M059J (cell line): ENCODE results near the gene WNT3. TPM values are rescaled to one million over a fixed set of nuclear protein-coding genes. Genes with fewer than 3 reads are reported as not detected.
"Not testable (repeated sequence)": the region's sequence is repeated elsewhere in the genome, so short reads cannot be mapped to it uniquely, and the experiment has no call there.

Source experiments
- DNase-seq: peaks from one replicate; pipeline ENCODE4 v3.0.0-alpha.2; 2012; ENCODE audit warnings: low read depth
- total RNA-seq: library from RNA; depleted of rRNA; stranded (reverse); fragments of >200 nt; shearing (Covaris generic); gene quantifications from 2 replicates; pipeline ENCODE4 v1.2.3, GENCODE V29; 2014

WNT3 gene
- total RNA-seq, 1 experiment from 2014 or later = 5.0 TPM

DNA sequence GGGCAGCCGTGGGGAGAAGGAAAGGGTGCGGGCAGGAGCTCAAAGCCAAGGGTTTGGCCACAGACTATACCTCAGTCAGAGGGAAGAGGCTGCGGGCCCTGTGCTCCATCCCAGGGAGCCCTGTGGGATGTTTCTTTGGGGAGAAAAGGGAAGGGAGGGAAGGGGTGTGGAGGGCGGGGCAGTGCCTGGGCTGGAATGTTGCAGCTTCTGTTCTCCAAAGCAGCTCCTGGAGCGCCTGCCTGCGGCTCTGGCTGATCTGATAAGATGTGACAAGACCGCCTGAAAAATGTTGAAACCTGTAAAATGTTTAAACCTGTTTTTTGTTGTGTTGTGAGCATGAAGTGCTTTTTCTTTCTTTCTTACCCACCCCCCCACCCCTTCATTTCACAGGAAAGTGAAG, 32.8 kb downstream of the WNT3 start:
- no peak for DNase-seq

DNA sequence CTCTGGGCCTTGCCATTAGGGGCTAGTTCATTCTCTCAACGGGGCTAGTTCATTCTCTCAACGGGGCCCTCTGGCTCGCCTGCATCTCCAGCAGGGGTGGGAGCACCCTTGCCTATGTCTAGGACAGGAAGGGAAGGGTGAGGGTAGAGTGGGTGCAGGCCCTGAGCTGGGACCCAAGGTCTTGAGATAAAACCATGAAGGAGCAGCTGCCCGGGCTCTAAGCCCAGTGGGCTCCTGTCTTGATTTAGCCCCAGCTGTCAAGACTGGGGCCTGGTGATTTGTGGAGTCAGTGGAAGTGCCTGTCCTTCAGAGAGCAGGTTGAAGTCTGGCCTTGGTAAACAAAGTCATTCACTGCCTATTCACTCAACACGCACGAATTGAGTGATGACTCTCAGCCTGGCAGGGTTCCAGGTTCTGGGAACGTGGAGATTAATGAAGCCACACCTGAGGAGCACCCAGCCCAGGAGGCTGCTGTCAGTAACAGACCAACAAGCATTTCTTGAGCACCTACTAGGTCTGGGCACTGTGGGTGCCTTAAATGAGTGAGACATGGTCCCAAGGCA, 35.4 kb downstream of the WNT3 start:
- DNase-seq = no peak

DNA sequence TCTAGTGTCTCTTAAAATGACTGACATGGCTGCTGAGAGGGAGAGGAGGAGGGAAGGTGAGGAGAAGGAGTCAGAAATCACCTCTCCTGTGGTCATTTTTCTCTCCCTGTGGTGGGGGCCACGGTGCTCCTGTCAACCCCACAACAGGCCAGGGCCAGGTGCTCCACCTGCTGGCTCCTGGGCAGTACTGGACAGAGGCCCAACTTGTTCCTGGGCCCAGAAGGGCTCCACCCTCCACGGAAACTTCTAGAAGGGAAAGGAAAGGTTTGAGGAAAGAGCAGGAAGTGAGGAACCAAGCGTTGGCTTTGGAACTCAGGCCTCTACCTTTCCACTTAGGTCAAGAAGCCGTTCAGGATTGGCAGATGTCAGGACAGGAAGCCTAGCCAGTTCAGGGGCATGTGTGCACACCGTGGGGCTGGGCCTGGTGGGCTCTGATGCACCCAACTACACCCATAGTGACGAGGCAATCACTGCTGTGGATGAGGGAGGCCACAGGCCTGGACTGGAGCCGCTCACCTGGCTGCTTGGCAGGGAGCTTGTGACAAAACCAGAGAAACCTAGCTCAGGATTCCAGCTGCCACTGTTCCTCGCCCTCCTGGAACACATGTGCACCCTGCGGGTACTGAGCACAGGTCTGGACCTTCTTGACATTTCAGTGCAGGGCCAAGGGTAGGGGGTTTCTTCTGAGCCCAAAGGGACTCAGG, 36.1 kb downstream of the WNT3 start:
- peak; percentile 64 for DNase-seq

DNA sequence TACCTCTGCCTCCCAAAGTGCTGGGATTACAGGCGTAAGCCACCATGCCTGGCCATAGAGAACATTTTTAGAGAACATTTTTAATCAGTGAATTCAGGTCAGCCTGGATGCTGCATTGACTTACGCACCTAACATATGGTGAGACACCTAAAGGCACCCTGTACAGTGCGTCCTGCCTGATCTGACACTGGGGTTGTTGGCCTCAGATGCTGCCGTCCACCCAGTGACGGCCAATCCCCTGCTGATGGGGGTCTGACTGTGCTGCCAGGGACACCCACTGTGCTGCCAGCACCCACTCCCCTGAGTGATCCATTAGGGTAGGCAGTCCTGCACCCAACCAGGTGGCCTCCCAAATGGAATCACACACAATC, 38.5 kb downstream of the WNT3 start:
- no peak for DNase-seq

DNA sequence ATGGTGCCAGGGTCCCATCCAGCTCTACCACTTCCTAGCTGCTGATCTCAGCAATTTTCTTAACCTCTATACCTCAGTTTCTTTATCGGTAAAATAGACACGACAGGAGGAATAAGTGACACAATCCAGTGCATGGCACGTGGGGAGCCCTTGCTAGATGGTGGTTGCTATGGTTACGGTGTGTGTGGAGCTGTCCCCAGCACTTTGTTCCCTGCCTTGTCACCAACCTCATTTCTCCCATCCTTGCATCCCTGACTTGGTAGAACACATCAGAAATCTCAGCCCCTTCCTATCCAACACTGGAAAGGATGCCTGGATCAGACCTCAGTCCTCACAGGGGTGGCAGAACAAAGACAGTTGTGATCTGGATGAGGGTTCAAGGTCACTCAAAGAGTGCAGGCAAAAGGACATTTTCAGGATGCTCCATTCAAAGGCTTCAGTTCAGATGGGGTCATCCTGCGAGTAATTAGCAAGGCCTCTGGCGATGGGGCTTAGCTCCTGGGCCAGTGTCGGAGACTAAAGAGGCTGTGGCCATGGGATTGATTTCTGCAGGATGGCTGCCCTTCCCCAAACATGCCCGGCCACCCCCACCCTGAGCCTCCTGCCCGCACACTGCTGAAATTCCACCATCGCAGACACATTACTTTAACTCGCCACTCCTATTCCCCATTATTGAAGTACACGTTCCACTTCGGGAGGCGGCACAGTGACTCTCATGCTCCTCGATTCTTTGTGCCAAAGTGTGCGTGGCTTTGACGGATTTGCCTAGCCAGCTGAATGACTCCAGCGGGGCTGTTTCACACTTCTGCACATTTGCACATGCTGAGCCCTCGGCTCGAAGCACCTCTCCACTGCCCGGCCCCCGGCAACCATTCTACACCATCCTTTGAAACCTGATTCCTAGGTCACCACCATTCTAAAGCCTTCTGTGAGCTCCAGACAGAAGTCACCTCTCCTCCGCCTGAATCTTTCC, 40.3 kb downstream of the WNT3 start:
- DNase-seq = peak; percentile 32

- DNase-seq = no peak
Measured at GRCh38 chr17:46776298-46777005, 42.0 kb downstream of the WNT3 start.

DNA sequence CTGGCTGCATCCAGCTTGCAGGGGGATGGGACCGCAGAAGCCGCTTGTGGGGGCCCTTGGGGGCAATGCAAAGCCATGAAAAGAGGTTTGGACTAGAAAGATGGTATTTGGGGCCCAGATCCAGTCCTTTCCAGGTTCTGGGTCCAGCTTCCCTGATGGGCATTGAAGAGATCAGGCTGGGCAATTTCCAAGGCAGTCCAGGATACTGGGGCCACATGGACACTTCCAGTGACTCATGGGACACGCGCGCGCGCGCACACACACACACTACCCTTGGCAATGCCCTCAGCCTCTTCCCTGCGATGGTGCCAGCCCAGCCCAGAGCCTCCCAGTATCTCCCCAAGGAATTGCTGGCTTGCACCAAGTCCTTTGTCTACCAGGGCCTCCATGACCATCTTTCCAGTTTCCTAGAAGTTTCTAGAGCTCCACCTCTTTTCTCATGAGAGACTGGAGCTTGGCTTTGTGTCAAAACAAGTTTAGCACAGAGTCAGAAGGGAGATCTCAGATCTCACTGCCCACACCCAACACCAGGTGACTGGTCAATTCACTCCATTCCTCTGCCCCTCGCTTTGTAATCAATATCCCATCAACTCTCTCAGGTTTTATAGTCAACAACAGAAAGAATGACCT, 44.3 kb downstream of the WNT3 start:
- DNase-seq = no peak

DNA sequence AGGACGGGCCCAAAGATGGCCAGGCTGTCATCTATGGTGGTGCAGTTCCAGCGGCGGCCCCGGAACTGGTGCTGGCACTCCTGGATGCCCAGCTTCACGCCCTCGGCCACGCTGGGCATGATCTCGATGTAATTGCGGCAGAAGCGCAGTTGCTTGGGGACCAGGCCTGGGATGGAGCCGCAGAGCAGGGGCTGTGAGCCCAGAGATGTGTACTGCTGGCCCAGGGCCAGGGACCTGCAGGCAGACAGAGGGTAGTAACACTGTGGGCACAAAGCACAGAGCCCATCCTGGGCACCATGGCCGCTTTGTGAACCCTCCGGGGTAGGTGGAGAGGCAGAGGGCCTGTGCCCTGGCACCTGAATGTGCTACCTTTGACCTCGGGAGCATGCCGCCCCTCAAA, 44.8 kb downstream of the WNT3 start:
- no peak for DNase-seq

DNA sequence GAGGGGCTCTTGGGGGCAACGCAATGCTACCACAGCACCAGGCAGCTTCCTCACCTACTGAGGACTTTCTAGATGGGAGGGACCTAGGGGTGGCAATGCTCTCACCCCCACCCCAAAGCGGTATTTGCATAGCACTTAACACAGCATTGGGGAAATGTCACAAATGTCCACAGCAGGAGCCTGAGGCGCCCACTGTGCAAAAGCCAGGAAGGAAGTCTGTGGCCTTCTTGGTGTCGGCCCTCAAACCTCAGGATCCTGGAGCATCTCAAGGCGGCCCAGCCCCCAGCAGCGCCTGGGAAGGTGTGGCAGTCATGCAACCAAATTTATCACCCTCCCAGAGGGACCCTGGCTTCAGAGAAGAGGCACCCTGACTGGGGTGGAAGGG, 45.3 kb downstream of the WNT3 start:
- no peak for DNase-seq

- DNase-seq = no peak
Measured at GRCh38 chr17:46772475-46773220, 45.8 kb downstream of the WNT3 start.

GRCh38 chr17:46771561-46772474, 46.7 kb downstream of the WNT3 start:
- peak; percentile 85 for DNase-seq

GRCh38 chr17:46770818-46771560, 47.5 kb downstream of the WNT3 start:
- peak; percentile 69 for DNase-seq

GRCh38 chr17:46770439-46770817, 48.1 kb downstream of the WNT3 start:
- no peak for DNase-seq

DNA sequence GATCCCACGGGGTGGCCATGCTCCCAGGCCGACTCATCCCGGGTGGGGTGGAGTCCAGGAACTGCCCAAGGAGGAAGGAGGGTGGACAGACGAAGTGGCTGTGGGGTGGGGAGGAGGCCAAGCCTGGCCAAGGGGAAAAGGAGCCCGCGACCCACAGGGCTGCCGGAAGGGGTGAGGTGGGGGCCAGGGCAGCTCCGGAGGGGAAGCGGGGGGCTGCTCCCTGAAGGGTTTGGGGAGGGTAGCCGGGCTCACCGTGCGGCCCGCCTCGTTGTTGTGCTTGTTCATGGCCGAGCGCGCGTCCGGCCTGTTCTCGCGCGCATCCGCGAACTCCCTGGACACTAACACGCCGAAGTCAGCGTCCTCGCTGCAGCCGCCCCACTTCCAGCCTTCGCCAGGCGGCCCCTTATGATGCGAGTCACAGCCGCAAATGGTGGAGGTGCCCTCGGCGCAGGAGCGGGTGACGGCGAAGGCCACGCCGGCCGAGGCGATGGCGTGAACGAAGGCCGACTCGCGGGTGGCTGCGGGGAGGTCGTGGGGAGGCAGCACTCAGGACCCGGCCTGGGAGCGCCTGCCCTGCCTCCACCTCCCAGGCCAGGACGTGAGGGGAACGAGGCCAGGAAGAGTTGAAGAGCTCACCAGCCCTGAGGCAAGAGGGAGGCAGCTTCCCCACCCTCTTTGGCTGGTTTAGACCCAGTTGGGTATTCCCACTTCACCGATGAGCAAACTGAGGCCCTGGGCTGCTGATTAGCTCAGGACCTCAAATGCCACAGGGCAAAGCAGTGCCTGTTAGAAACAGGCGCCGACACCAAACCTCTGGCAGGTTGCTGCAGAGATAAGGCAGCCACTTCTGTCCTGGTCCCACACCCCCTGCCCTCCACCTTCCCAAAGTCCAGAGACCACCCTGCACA, 48.7 kb downstream of the WNT3 start:
- no peak for DNase-seq

GRCh38 chr17:46768896-46769295, 49.6 kb downstream of the WNT3 start:
- DNase-seq = not testable (repeated sequence)

DNA sequence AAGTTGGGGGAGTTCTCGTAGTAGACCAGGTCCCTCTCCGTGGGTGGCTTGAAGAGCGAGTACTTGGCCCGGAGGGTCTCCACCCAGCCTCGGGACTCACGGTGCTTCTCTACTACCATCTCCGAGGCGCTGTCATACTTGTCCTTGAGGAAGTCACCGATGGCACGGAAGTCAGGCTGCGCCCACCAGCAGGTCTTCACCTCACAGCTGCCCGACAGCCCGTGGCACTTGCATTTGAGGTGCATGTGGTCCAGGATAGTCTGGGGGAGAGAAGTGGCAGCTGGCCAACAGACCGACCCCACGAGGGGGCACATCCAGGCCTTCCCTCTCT, 50.0 kb downstream of the WNT3 start:
- no peak for DNase-seq

- no peak for DNase-seq
Measured at GRCh38 chr17:46766493-46767491, 51.7 kb downstream of the WNT3 start.
